T47D (cell line): ENCODE measurements around the gene TMEM222.
A peak's percentile ranks its signal among the peaks of the same experiment; 100 is the strongest.
"Not testable (repeated sequence)": the region's sequence is repeated elsewhere in the genome, so short reads cannot be mapped to it uniquely, and the experiment has no call there.

Source experiments
- DNase-seq, 2 experiments: peaks; one replicate each; pipeline versions ENCODE4 v3.0.0 to v3.0.0-alpha.2; 2011 to 2012; ENCODE audit warnings: low read depth in 1 of 2, low spot score in 1 of 2
- JUND ChIP-seq: IDR thresholded peaks from 2 replicates; pipeline ENCODE4 v1.6.1; 2012; ENCODE audit warnings: low read depth
- in situ Hi-C: cut with HindIII; loops from 2 replicates; pipeline ENCODE4 v1.10.0; 2016; ENCODE audit warnings: low sequenced_read_pairs, low pct_unique_long_range_greater_than_20kb

The TMEM222 gene

GRCh38 chr1:27381969-27382762, 60.2 kb downstream of the TMEM222 start:
- in situ Hi-C loops, result no loop called here
- DNase-seq, result no peak
- no peak for TF ChIP-seq JUND

DNA sequence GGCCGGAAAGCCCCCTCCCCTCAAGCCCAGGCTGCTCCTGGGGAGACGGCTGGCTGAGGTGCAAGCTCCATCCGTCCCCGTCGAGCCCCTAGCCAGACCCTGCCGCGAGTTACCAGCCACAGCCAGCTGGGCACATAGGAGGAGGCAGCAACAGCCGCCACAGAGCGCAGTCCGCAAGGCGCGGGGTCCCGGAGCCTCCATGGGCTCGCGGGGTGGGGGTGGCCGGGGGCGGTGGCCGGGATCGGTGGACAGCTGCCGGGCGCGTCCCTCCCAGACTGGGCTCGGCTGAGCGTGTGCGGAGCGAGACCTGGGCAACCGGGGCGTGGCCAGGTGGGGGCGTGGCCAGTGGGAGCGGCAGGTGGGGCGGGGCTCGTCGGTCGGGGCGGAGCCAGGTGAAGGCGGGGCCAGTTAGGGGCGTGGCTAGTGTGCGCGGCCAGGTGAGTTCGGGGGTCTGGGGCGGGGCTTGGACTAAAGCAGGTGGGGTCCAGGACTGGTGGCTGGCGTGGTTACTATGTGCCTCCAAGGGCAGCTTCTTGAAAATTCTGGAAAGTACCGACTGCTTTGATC, 61.2 kb downstream of the TMEM222 start, which contains the start of gene CD164L2:
TSS of gene CD164L2 (minus strand) at position 295 of the 567 bp plus-strand sequence. CDS start at position 201, 94 bp downstream.
- in situ Hi-C loops, result no loop called here
- peak; percentile 73 to 75 for DNase-seq

GRCh38 chr1:27383661-27384060, 61.7 kb downstream of the TMEM222 start:
- TF ChIP-seq JUND, result no peak
- in situ Hi-C loops, result no loop called here

More for the DNA sequence above, 61.2 kb downstream of the TMEM222 start, which contains the start of gene CD164L2:
- TF ChIP-seq JUND, result no peak

DNA sequence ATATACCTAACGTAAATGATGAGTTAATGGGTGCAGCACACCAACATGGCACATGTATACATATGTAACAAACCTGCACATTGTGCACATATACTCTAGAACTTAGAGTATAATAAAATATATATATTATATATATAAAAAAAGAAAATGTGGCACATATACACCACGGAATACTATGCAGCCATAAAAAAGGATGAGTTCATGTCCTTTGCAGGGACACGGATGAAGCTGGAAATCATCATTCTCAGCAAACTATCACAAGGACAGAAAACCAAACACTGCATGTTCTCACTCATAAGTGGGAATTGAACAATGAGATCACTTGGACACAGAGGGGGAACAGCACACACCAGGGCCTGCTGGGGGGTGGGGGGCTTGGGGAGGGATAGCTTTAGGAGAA, 62.8 kb downstream of the TMEM222 start:
- DNase-seq, in situ Hi-C loops: not testable (repeated sequence)

More at GRCh38 chr1:27383661-27384060, 61.7 kb downstream of the TMEM222 start:
- no peak for DNase-seq
